Heart right ventricle (tissue), 16 donors: ENCODE results near the gene THG1L. TPM values are rescaled to one million over a fixed set of nuclear protein-coding genes. Genes with fewer than 3 reads are reported as not detected.

Experiments used
- ATAC-seq, 8 donors: fragments of 200-7000 bp; cut with Tn5 transposase; one replicate each; pipeline ENCODE4 v1.9.1; 2020; ENCODE audit warnings: mild to moderate bottlenecking in 8 of 8, moderate library complexity in 8 of 8, moderate number of reproducible peaks in 1 of 8
- DNase-seq, 2 donors: peaks; one replicate each; pipeline ENCODE4 v3.0.0-alpha.2; 2020
- H3K27ac ChIP-seq, 10 donors: fragments of 200-600 bp; sonication (generic) in 2 of 10; one replicate each; pipeline versions ENCODE4 v1.5.0 to v1.8.0; 2020 to 2022; ENCODE audit warnings: mild to moderate bottlenecking in 3 of 10
- H3K27me3 ChIP-seq, 7 donors: fragments of 200-600 bp; one replicate each; pipeline ENCODE4 v1.8.0; 2021 to 2022; ENCODE audit warnings: mild to moderate bottlenecking in 2 of 7
- H3K36me3 ChIP-seq, 9 donors: fragments of 200-600 bp; sonication (generic) in 1 of 9; one replicate each; pipeline versions ENCODE4 v1.5.0 to v1.8.0; 2020 to 2022; ENCODE audit warnings: mild to moderate bottlenecking in 2 of 9
- H3K4me1 ChIP-seq, 9 donors: fragments of 200-600 bp; sonication (generic) in 1 of 9; one replicate each; pipeline versions ENCODE4 v1.5.0 to v1.8.0; 2020 to 2022; ENCODE audit warnings: mild to moderate bottlenecking in 4 of 9
- H3K4me3 ChIP-seq, 10 donors: fragments of 200-600 bp; sonication (generic) in 2 of 10; one replicate each; pipeline versions ENCODE4 v1.5.0 to v1.8.0; 2020 to 2022; ENCODE audit warnings: mild to moderate bottlenecking in 7 of 10, moderate library complexity in 2 of 10
- H3K9me3 ChIP-seq, 11 donors: fragments of 200-600 bp in 10 of 11; sonication (generic) in 2 of 11; one replicate each; pipeline versions ENCODE4 v1.5.0 to v1.8.0; 2013 to 2022; ENCODE audit warnings: mild to moderate bottlenecking in 2 of 11, control low read depth in 1 of 11, moderate library complexity in 1 of 11
- WGBS, 2 donors: extraction: QIAGEN DNeasy Blood & Tissue Kit; methylation state at CpG; one replicate each; pipeline ENCODE4 v1.1.7; 2013; ENCODE audit warnings: inconsistent platforms in 1 of 2; 5-methylcytosine and 5-hydroxymethylcytosine counted together
- intact Hi-C, 10 donors: fragments of 100-400 bp; cut with DNase I; formaldehyde crosslinking; loops; one replicate each; pipeline versions ENCODE4 v1.11.1 to v1.14.2; 2022
- polyA plus RNA-seq, 2 donors: library from polyadenylated mRNA; stranded (reverse); fragments of 200-250 nt; gene quantifications; one replicate each; pipeline ENCODE4 v1.2.3, GENCODE V29; 2013
- total RNA-seq, 10 donors: library from RNA; stranded (reverse); fragmentation: NEBNext Ultra II Directional in 3 of 10; extraction: Animal tissue kit (Norgen Biotek cat#: 25700) in 3 of 10; gene quantifications; one replicate each; pipeline versions ENCODE4 v1.2.1 to v1.2.4, GENCODE V29; 2021 to 2023
- TF ChIP-seq, protein P1 (sequence below), 9 donors: fragments of 200-600 bp; sonication (generic) in 2 of 9; IDR thresholded peaks; one replicate each; pipeline versions ENCODE4 v1.5.0 to v1.8.0; 2021 to 2022; ENCODE audit warnings: antibody characterized with exemption in 9 of 9, mild to moderate bottlenecking in 5 of 9, moderate library complexity in 1 of 9
- donor health status: Arrhythmogenic right ventricular cardiomyopathy.
- donor health status: ischemic (EF 13 %, LVEDD 7.1; RV severe dilation, severe dysfunction).
- donor health status: healthy with polysubstance abuse.
- donor health status: DM: no; HTN: yes; CAD: no.
- donor health status: DM: no; HTN: no; CAD: no.
- donor health status: ischemic (EF 25% LVEDD 6.9; RV normal size, moderate dysfunction).
- donor health status: ischemic (EF 25% LVEDD 5.7; RV mildly dilated, moderate dysfunction).
- donor health status: healthy.
- donor health status: DM: yes; HTN: yes; CAD: no.
- donor health status: Ischemic cardiomyopathy.
- donor health status: ischemic (EF 35%, LVEDD 5.7; RV mildly dilated, moderate dysfunction).
- donor health status: nonischemic (EF 11% LVEDD 7.7; RV severe dilation, severe dysfunction).
- donor health status: DM: yes; HTN: yes; CAD: no.
- donor health status: PGD.
- donor health status: ischemic (EF 29% LVEDD 5.4; RV normal size, mild dysfunction).
- donor health status: nonischemic (EF 23%, LVEDD 6.1; RV moderate dilation, normal function).

The THG1L gene
- total and polyA plus RNA-seq, 12 donors, result 3.4 to 11.9 (median 6.3) TPM

- TF ChIP-seq, protein P1, sequence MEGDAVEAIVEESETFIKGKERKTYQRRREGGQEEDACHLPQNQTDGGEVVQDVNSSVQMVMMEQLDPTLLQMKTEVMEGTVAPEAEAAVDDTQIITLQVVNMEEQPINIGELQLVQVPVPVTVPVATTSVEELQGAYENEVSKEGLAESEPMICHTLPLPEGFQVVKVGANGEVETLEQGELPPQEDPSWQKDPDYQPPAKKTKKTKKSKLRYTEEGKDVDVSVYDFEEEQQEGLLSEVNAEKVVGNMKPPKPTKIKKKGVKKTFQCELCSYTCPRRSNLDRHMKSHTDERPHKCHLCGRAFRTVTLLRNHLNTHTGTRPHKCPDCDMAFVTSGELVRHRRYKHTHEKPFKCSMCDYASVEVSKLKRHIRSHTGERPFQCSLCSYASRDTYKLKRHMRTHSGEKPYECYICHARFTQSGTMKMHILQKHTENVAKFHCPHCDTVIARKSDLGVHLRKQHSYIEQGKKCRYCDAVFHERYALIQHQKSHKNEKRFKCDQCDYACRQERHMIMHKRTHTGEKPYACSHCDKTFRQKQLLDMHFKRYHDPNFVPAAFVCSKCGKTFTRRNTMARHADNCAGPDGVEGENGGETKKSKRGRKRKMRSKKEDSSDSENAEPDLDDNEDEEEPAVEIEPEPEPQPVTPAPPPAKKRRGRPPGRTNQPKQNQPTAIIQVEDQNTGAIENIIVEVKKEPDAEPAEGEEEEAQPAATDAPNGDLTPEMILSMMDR (IDR thresholded peaks at IDR 0.05), result peak; percentile 99 to 100 (median 100)
- no peaks in the 10 kb centered on the region for H3K9me3 ChIP-seq
- WGBS, 2 donors, result 0 to 1% methylated on average over 77 to 79 of the region's 79 CpGs
- H3K36me3 ChIP-seq, result peaks cover 0 to 18% (median 0%) of the 10 kb centered on the region in 9 donors
- peak within 1 kb of the TSS; percentile 68 to 97 (median 84) for H3K4me3 ChIP-seq
- H3K4me1 ChIP-seq, result peaks cover 0 to 20% (median 12%) of the 10 kb centered on the region in 9 donors
- no peaks in the 10 kb centered on the region for H3K27me3 ChIP-seq
- ATAC-seq (peak; percentile 90 to 97 (median 96)), DNase-seq (peak; percentile 85 to 89)
- intact Hi-C loops, result loop anchor here in 2 of 10 donors (2.0 to 5.0 kb wide), 2 partner anchors 415 to 416 kb away; no protein-coding TSS in a partner anchor
- H3K27ac ChIP-seq, result peak within 1 kb of the TSS in 8 of 10 donors; percentile 28 to 86 (median 48)
These were observed 12.2 kb downstream of the THG1L start, which contains the start of gene LSM11 for GRCh38 chr5:157743163-157744050. LSM11 (plus strand) TSS chr5:157743712; CDS start chr5:157743751, 39 bp downstream.

- intact Hi-C loops, result loop anchor here in 1 of 10 donors (5.0 kb wide), 1 partner anchor 417 kb away; no protein-coding TSS in a partner anchor
- H3K27me3 ChIP-seq, result no peaks in the 10 kb centered on the region
- DNase-seq, result peak; percentile 13 to 41
- H3K27ac ChIP-seq, result peak overlapping the region in 7 of 10 donors; percentile 35 to 86 (median 52)
- no peaks in the 10 kb centered on the region for H3K9me3 ChIP-seq
- 4 to 5% methylated on average over 55 to 56 of the region's 56 CpGs for WGBS, 2 donors
- peaks cover 0 to 8% (median 0%) of the 10 kb centered on the region in 9 donors for H3K36me3 ChIP-seq
- TF ChIP-seq, protein P1 (IDR thresholded peaks at IDR 0.05), result no peak
- ATAC-seq, result peak in 5 of 8 donors; percentile 1 to 22 (median 2)
- H3K4me1 ChIP-seq, result peaks cover 0 to 20% (median 12%) of the 10 kb centered on the region in 9 donors
- H3K4me3 ChIP-seq, result peak overlapping the region; percentile 68 to 97 (median 84)
These were observed 13.1 kb downstream of the THG1L start for GRCh38 chr5:157744051-157745011.

GRCh38 chr5:157745041-157745456 lies 13.8 kb downstream of the THG1L start:
- Histone ChIP-seq H3K27me3 (no peaks in the 10 kb centered on the region), H3K4me1 (peaks cover 0 to 20% (median 12%) of the 10 kb centered on the region in 9 donors), H3K36me3 (peaks cover 0 to 1% (median 0%) of the 10 kb centered on the region in 9 donors), H3K9me3 (no peaks in the 10 kb centered on the region), H3K4me3 (peak overlapping the region in 7 of 10 donors; percentile 68 to 97 (median 85)), H3K27ac (no peak overlapping the region)
- TF ChIP-seq, protein P1 (IDR thresholded peaks at IDR 0.05), result no peak
- DNase-seq (no peak), ATAC-seq (no peak)
- WGBS, 2 donors, result 67 to 84% methylated on average over 4 of the region's 4 CpGs
- intact Hi-C loops, result no loop called here
